HFFc6 (cell line): ENCODE measurements around the gene RAVER2. TPM values are rescaled to one million over a fixed set of nuclear protein-coding genes. Genes with fewer than 3 reads are reported as not detected.

Experiments used
- DNase-seq: peaks from one replicate; pipeline ENCODE4 v3.0.0-alpha.2; 2018
- H3K27ac Mint-ChIP-seq: 2 replicates; pipeline ENCODE4 v1.8.0; 2020; ENCODE audit warnings: mild to moderate bottlenecking, mixed read lengths
- H3K27me3 Mint-ChIP-seq: 2 replicates; pipeline ENCODE4 v1.8.0; 2021; ENCODE audit warnings: mild to moderate bottlenecking, moderate library complexity, mixed read lengths; ENCODE audit not compliant: insufficient read depth
- H3K36me3 Mint-ChIP-seq: 2 replicates; pipeline ENCODE4 v1.8.0; 2021; ENCODE audit warnings: low read depth, mixed read lengths
- H3K4me1 Mint-ChIP-seq: 2 replicates; pipeline ENCODE4 v1.8.0; 2020; ENCODE audit warnings: low read depth, mixed read lengths
- H3K4me3 Mint-ChIP-seq: 2 replicates; pipeline ENCODE4 v1.8.0; 2020; ENCODE audit warnings: mild to moderate bottlenecking, moderate library complexity, mixed read lengths
- H3K9me3 Mint-ChIP-seq: 2 replicates; pipeline ENCODE4 v1.8.0; 2020; ENCODE audit warnings: mild to moderate bottlenecking, mixed read lengths
- total RNA-seq, 6 experiments: library from RNA; stranded (reverse); fragmentation: NEBNext Ultra II Directional; extraction: Animal tissue kit (Norgen Biotek cat#: 25700); gene quantifications; 2 replicates in 1 of 6; 3 replicates in 5 of 6; pipeline ENCODE4 v1.2.3, GENCODE V29; 2021
- TF ChIP-seq, protein P1 (sequence below): fragments of 200-600 bp; sonication (generic); IDR thresholded peaks from 2 replicates; pipeline ENCODE4 v1.5.0; 2021; ENCODE audit warnings: antibody characterized with exemption, mild to moderate bottlenecking

Gene RAVER2
- total RNA-seq, 6 experiments from 2014 or later: 1.8 to 2.8 (median 2.3) TPM

DNA sequence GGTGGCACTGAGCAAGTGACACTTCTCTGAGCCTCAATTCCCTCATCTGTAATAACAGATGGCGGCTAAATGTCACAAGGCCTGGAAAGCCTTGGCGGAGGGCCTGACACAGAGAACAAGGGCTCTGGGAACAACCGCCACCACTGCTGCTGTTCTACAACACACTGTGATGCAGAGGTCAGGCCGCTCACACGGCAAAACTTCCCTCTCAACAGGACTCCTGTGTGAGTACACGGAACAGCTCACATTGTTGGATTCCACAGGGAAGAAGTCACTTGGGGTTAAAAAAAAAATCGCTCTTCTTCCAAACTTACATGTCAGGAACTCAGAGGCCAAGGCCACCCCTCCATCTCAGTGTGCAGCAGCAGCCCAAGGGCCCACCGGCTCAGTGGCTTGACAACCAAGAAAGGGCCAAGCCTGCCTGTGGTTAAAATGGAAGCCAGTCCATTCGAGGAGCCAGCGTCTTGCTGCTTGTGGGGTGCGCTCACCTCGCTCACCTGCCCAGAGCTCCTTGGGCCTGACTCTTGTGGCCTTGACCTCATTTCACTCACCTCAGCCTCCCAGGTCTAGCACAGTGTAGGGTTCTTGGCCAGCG is 101.1 kb downstream of the RAVER2 start:
- Mint-ChIP-seq H3K27me3 (no peaks in the 10 kb centered on the region; the same call in none of the 2 replicates), H3K4me1 (no peaks in the 10 kb centered on the region), H3K4me3 (no peak overlapping the region), H3K27ac (no peak overlapping the region), H3K36me3 (peaks cover 12% of the 10 kb centered on the region), H3K9me3 (no peaks in the 10 kb centered on the region)
- TF ChIP-seq, protein P1, sequence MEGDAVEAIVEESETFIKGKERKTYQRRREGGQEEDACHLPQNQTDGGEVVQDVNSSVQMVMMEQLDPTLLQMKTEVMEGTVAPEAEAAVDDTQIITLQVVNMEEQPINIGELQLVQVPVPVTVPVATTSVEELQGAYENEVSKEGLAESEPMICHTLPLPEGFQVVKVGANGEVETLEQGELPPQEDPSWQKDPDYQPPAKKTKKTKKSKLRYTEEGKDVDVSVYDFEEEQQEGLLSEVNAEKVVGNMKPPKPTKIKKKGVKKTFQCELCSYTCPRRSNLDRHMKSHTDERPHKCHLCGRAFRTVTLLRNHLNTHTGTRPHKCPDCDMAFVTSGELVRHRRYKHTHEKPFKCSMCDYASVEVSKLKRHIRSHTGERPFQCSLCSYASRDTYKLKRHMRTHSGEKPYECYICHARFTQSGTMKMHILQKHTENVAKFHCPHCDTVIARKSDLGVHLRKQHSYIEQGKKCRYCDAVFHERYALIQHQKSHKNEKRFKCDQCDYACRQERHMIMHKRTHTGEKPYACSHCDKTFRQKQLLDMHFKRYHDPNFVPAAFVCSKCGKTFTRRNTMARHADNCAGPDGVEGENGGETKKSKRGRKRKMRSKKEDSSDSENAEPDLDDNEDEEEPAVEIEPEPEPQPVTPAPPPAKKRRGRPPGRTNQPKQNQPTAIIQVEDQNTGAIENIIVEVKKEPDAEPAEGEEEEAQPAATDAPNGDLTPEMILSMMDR: no peak
- no peak for DNase-seq

DNA sequence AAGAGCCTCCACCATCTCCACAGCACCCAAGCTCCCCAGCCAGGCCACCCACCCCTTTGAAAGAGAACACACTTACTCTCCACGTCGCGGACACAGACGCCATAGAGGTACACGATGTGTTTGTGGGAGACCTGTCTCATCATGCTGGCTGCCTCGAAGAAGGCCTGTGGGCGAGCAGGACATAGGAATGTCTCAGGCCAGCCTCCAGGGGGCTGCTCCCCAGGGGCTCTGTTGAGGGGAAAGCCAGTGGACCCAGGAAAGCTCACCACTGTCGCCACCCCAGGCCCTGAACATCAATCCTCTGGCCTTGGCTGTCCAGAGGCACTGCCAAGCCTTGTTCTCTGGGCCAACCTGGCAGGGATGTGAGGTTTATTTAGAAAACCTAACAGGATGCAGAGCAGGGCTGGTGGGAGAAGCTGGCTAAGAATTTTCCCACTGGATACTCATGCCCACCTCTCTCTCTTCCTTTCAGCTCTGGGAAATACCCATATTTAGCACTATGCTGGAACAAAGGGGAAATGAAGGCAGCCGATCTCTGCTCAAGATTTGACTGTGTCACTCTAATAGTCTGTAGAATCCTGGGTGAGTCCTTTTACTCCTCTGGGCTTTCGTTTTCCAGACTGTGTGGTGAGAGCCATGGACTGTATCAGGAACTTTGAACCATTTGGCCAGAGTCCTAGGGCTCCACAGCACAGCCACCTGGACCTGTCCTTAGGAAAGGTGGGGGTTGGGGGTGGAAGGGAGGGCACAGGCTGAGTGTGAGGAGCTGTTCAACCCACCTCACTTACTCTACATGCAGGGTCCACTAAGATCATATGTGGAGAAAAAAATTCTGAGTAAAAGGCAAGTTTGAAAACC is 101.9 kb downstream of the RAVER2 start:
- peaks cover 6% of the 10 kb centered on the region; the same call in 1 of the 2 replicates for H3K36me3 Mint-ChIP-seq
- no peak overlapping the region for H3K27ac Mint-ChIP-seq
- H3K27me3 Mint-ChIP-seq: no peaks in the 10 kb centered on the region; the same call in none of the 2 replicates
- H3K4me3 Mint-ChIP-seq: no peak overlapping the region
- no peaks in the 10 kb centered on the region for H3K9me3 Mint-ChIP-seq
- no peaks in the 10 kb centered on the region for H3K4me1 Mint-ChIP-seq
- DNase-seq: no peak
- TF ChIP-seq, protein P1: no peak

DNA sequence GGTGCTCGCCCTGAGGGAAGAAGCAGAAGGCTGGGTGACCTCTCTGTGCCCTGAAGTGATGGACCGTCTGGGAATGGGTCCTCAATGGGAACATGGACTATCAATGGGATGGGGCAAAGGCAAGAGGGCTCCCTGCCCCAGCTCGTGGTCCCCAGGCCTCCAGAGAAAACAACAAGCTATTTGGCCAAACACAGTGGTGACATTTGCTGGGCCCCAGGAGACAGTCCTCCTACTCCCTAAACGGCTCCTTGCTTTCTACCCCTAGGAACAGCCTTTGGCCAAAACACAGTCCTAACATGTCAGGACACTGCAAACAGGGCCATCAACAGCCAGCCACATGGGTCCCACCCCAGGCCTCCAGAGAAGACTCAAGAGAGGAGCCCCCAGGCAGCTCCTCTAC is 102.8 kb downstream of the RAVER2 start:
- Mint-ChIP-seq H3K9me3 (no peaks in the 10 kb centered on the region), H3K27me3 (no peaks in the 10 kb centered on the region; the same call in none of the 2 replicates), H3K36me3 (peaks cover 6% of the 10 kb centered on the region; the same call in 1 of the 2 replicates), H3K4me1 (no peaks in the 10 kb centered on the region), H3K27ac (no peak overlapping the region), H3K4me3 (no peak overlapping the region)
- TF ChIP-seq, protein P1: no peak
- DNase-seq: no peak

DNA sequence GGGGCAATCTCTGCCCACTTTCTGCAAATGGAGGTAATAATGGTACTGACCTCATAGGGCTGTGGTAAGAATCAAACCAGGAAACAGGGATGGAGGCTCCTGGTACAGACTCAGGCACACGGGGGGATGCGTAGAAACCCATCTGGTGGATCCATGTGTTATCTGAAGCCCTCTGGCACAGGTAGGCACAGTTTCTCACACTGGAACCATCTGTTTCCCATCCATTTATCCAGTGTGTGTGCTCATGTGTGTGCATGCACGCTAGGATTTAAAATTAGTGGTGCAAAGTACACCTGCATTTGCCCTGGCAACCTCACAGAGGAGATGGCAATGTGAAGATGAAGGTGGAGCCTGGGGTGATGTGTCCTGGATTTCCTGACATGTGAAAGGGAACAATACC is 103.3 kb downstream of the RAVER2 start:
- no peak overlapping the region for H3K27ac Mint-ChIP-seq
- DNase-seq: no peak
- H3K27me3 Mint-ChIP-seq: no peaks in the 10 kb centered on the region; the same call in none of the 2 replicates
- no peaks in the 10 kb centered on the region for H3K4me1 Mint-ChIP-seq
- H3K36me3 Mint-ChIP-seq: peaks cover 6% of the 10 kb centered on the region; the same call in 1 of the 2 replicates
- TF ChIP-seq, protein P1: no peak
- H3K9me3 Mint-ChIP-seq: no peaks in the 10 kb centered on the region
- H3K4me3 Mint-ChIP-seq: no peak overlapping the region

DNA sequence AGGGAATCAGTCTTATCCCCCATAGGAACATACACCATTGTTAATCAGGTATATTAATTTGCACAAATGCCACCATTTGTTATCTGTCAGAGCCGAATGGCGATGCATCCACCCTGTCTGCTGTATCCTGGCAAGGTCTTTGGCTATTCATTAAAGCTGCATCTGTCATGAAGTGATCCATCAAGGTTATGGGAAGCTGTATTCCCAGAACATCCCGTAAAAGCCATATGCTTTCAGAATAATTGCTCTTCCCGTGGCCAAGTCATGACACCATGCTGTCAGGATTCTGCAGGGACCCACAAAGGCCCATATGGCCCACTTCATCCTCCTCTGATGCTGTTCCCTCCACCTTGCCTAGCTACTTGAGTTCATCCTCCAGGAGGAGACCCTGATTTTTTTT is 103.9 kb downstream of the RAVER2 start:
- TF ChIP-seq, protein P1: no peak
- Mint-ChIP-seq H3K27ac (no peak overlapping the region), H3K4me1 (no peaks in the 10 kb centered on the region), H3K27me3 (no peaks in the 10 kb centered on the region; the same call in none of the 2 replicates), H3K9me3 (no peaks in the 10 kb centered on the region), H3K36me3 (peaks cover 6% of the 10 kb centered on the region; the same call in 1 of the 2 replicates), H3K4me3 (no peak overlapping the region)
- DNase-seq: no peak
